RPMI7951 (cell line): ENCODE measurements around the gene SLC6A4. TPM values are rescaled to one million over a fixed set of nuclear protein-coding genes. Genes with fewer than 3 reads are reported as not detected.

Experiments
- DNase-seq: peaks from one replicate; pipeline ENCODE4 v3.0.0-alpha.2; 2012; ENCODE audit warnings: low read depth
- total RNA-seq: library from RNA; depleted of rRNA; stranded (reverse); fragments of >200 nt; shearing (Covaris generic); gene quantifications from 2 replicates; pipeline ENCODE4 v1.2.3, GENCODE V29; 2014; rRNA removed

SLC6A4 gene
- total RNA-seq, 1 experiment from 2014 or later = not detected

DNA sequence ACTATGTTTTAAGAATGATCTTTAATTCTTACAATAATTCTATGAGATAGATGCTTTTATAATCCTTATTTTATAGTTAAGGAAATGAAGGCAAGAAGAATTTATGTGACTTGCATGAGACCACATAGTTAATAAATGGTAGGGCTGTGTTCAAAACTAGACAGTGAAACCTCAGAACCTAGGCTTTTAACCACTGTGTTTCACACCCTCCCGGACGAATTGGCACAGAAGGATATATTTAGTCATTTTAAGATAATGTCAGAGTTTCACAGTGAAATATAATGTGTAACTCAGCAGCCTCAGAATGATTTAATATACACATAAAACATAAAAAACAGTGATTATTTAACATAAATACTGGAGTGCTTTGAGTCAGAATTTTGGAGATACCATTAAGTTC, 61.8 kb downstream of the SLC6A4 start:
- no peak for DNase-seq

DNA sequence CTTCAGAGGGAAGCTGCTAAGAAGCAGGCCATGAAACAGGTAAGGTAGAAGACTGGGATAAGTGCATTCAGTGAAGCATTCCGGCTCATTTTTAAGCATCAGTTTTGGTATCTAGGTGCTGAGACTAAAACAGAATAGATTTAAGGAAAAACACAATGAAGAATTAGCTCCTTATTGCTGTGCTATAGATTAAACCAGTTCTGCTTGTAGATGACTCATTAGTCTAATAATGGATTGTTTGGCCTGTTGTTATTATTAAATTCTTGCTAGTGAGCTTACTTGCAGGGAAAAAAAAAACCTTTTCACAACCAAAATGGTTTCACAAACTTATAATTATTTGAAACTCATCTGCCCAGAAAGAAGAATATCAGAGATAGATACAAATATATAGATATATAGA, 62.9 kb downstream of the SLC6A4 start:
- no peak for DNase-seq

DNA sequence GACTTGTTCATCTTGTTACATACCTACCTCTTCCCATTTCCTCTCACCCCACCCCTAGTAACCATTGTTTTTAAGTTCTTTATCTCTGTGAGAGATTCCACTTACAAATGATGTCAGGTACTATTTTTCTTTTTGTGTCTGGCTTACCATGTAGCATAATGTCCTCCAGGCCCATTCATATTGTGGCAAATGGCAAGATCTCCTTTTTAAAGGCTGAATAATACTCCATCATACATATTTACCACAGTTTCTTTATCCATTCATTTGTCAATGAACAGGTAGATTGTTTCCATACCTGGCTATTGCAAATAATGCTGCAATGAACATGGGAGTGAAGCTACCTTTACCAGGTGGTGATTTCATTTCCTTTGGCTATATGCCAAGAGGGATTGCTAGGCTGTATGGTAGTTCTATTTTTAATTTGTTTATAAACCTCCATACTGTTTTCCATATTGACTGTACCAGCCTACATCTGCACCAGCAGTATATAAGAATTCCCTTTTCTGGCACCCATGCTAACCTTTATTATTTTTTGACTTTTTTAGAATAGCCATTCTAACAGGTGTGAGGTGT, 65.0 kb downstream of the SLC6A4 start:
- DNase-seq = no peak

DNA sequence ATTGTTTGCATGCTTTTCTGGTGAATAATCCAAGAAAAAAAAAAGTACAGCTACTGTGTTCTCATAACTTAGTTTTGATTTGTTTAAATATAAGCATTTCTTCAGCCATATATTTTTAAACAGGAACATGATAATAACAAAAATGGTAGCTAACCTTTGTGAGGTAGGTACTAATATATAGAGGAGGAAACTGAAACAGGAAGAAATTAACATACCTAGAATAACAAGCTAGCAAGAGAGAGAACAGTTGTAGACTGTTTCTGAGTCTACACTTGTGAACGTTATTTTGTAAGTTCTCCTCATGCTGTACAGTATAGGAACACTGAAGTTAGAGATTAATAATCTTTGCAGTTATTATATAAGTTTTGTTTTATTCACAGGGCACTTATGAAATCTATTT, 69.5 kb downstream of the SLC6A4 start:
- no peak for DNase-seq

DNA sequence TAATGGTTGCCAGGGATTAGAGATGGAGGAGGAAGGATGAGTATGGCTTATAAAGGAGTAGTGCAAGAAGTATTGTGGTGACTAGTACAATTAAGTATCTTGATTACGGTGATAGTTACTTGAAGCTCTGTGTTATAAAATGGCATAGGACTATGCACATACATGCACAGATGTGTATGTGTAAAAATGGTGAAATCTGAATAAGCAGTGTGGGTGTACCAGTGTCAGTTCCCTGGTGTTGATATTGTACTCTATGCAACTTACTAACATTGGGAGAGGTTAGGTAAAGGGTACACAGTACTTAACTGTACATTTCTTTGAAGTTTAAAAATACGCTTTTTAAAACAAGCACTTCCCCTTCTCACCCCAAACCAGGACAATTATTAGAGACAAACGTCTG, 70.3 kb downstream of the SLC6A4 start:
- DNase-seq = no peak

DNA sequence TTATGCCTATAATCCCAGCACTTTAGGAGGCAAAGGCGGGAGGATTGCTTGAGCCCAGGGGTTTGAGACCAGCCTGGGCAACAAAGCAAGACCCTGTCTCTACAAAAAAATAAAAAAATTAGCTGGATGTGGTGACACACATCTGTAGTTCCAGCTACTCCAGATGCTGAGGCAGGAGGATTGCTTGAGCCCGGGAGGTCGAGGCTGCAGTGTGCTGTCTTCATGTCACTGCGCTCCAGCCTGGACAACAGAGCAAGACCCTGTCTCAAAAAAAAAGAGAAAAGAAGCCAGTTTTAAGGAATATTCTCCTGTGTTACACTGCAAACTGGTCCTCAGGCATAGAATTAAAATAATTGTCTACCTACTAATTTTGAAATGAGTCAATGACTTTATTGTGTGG, 71.0 kb downstream of the SLC6A4 start:
- DNase-seq = no peak

DNA sequence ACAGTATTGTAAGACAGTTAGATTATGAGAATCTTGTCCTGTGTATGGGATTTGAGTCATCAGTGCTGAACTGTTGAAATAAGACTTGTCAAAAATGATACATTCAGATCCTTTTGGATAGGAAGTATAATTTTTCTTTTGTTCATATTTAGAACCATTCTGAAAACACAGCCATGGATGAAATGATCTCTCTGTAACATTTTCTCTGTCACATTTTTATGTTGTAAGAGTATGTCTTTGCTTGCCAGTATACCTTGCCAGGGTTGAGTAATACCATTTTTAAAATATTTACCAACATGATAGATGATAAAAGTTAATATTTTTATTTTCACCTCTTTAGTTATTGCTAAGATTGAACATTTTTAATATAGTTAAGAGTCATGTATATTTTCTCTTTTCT, 73.9 kb downstream of the SLC6A4 start:
- no peak for DNase-seq

DNA sequence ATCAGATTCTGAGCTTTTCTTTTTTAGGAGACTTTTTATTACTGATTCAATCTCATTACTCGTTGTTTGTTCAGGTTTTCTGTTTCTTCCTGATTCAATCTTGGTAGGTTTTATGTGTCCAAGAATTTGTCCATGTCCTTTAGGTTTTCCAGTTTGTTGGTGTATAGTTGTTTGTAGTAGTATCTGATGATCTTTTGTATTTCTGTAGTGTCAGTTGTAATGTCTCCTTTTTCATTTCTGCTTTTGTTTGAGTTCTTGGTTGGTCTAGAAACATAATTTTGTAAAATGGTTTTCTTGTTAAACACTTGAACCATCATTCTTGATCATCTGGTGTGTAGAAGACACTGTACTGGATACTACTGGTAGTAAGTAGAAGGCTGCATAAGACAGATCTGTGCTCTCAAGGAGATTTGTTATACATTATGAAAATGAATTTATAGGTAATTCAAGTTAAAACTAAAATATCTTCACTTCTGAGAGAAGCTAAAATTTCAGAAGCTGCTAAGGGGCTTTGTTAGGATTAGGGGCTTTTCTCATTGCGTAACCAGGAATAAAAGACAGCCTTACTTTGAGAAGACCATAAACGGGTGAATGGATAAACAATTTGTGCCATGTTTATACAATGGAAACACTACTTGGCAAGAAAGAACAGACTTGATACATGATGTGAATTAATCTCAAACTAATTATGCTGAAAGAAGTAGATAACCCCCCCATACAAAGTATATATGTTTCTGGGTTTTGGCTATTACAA, 74.9 kb downstream of the SLC6A4 start:
- no peak for DNase-seq

DNA sequence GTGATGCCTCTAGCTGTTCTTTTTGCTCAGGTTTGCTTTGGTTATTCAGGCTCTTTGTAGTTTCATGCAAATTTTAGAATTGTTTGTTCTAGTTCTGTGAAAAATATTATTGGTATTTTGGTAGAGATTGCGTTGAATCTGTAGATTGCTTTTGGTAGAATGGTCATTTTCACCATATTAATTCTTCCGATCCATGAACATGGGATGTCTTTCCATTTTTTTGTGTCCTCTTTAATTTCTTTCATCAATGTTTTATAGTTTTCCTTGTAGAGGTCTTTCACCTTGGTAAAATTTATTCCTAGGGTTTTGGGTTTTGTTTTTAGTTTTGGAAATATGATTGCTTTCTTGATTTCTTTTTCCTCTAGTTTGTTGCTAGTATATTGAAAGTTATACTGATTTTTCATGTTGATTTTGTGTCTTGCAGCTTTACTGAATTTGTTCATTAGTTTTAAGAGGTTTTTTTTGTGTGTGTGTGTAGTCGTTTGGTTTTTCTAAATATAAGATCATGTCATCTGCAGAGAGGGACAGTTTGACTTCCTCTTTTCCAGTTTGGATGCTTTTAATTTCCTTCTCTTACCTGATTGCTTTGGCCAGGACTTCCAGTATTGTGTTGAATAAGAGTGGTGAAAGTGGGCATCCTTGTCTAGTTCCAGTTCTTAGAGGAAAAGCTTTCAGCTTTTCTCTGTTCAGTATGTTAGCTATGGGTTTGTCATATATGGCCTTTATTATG, 76.4 kb downstream of the SLC6A4 start:
- DNase-seq = no peak

DNA sequence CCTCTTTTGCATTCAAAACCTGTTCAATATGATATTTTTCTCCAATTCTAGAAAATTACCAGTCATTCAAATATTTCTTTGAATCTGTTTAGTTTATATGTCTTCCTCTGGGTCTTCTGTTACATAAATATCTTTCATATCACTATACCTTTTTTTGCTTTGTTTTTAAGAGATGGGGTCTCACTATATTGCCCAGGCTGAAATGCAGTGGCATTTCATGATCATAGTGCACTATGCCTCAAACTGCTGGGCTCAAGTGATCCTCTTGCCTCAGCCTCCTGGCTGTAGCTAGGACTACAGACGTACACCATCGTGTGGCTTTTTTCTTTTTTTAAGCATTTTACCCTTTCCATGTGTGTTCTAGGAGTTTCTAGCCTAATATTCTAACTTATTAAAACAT, 80.1 kb downstream of the SLC6A4 start:
- no peak for DNase-seq

DNA sequence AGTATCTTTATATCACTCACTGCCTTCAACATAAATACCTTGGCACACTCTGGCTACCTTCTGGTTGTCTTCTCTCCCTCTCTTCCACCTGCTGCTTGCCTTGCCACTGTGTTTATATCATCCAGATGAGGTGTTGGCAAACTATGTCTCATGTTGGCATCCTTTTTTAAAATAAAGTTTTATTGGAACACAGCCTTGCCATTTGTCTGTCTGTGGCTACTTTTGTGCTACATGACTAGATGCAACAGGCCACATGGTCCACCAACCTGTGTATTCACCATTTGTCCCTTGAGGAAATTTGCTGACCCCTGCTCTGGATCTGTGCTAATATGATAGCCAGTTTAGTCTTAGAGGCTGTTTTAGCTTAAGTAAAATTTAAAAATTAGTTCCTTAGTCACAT, 82.0 kb downstream of the SLC6A4 start:
- DNase-seq = no peak

DNA sequence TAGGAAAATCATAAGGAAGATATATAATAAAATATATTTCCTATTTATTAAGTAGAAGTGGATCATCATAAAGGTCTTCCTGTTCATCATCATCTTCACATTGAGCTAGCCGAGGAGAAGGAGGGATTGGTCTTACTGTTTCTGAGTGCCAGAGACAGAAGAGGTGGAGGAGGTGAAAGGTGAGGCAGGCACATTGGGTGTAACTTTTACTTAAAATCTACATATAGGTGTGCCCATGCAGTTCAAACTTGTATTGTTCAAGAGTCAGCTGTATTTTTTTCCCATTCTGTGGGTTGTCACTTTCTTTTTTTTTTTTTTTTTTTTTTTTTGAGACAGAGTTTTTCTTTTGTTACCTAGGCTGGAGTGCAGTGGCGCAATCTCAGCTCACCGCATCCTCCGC, 84.0 kb downstream of the SLC6A4 start:
- DNase-seq = no peak

DNA sequence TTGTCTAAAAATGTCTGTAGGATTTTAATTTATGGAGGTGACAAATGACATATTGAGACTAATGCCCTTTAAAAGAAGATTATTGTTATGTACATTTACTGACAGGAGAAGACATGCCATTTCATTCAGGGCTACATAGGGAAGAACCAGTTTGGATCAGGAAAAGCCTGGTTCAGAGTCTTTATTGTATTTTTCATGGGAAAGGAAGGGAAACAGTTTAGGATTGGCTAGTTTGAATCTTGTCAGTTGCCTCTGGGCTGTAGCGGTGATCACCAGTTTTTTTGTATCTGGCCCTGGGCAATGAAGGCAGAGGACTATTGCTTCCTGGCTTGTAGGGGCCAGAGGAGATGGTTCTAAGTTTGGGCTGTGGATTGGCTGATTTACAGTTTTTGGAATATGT, 87.1 kb downstream of the SLC6A4 start:
- DNase-seq = no peak

DNA sequence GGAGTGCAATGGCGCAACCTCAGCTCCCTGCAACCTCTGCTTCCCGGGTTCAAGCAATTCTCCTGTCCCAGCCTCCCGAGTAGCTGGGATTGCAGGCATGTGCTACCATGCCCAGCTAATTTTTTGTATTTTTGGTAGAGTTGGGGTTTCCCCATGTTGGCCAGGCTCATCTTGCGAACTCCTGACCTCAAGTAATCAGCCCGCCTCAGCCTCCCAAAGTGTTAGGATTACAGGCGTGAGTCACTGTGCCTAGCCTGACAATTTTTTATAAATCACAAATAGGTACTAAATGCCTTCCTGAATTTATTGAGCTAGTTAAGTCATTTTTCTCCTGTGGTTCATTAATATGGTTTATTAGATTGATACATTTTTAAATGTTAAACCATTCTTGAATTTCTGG, 87.6 kb downstream of the SLC6A4 start:
- peak; percentile 22 for DNase-seq

Other genes starting within 250 kb of the SLC6A4 start
- gene NSRP1, start 118.9 kb downstream of the SLC6A4 start, total RNA-seq = 3.9 and 8.1 TPM in 2 replicates
- gene BLMH, start 56.2 kb upstream of the SLC6A4 start, total RNA-seq = 25.0 and 26.9 TPM in 2 replicates
- not detected in 2 replicates for gene TMIGD1, start 98.4 kb upstream of the SLC6A4 start, total RNA-seq
- 31.8 and 61.6 TPM in 2 replicates for gene CPD, start 143.2 kb upstream of the SLC6A4 start, total RNA-seq
- 23.3 and 28.2 TPM in 2 replicates for gene GOSR1, start 241.7 kb upstream of the SLC6A4 start, total RNA-seq